ENCODE measurements around the gene JARID2.
A peak's percentile ranks its signal among the peaks of the same experiment; 100 is the strongest.

GRCh38 chr6:15504581-15505350, 258.9 kb downstream of the JARID2 start:
- TF ChIP-seq EZH2 (IDR thresholded peaks at IDR 0.05): no peak
- peak; percentile 73 for TF ChIP-seq POLR2AphosphoS5 (IDR thresholded peaks at IDR 0.05; ENCODE audit: borderline replicate concordance, low read depth, low read length)
